AG09319 (cell line): ENCODE data around the gene CXCR5.

Source experiments
- DNase-seq: peaks from one replicate; pipeline ENCODE4 v3.0.0-alpha.2; 2010; ENCODE audit warnings: low read depth; ENCODE audit errors: extremely low read depth
- TF ChIP-seq, protein P1 (sequence below): IDR thresholded peaks from 2 replicates; pipeline ENCODE4 v1.5.1; 2011; ENCODE audit warnings: low read depth, mild to moderate bottlenecking, inconsistent platforms, low read length, moderate library complexity

CXCR5 gene

DNA sequence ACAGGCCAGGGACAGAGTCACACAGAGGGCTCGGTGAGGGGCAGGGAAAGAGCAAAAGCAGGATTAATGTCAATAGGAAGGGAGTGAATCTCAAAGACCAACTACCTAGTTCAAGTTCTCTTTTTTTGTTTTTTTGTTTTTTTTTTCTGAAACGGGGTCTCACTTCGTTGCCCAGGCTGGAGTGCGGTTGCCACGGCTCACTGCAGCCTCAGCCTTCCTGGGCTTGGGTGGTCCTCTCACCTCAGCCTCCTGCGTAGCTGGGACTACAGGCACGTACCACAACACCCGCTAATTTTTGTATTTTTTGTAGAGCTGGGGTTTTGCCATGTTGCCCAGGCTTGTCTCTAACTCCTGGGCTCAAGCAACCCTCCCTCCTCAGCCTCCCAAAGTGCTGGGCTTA is 51.7 kb downstream of the CXCR5 start:
- DNase-seq = no peak
- TF ChIP-seq, protein P1, sequence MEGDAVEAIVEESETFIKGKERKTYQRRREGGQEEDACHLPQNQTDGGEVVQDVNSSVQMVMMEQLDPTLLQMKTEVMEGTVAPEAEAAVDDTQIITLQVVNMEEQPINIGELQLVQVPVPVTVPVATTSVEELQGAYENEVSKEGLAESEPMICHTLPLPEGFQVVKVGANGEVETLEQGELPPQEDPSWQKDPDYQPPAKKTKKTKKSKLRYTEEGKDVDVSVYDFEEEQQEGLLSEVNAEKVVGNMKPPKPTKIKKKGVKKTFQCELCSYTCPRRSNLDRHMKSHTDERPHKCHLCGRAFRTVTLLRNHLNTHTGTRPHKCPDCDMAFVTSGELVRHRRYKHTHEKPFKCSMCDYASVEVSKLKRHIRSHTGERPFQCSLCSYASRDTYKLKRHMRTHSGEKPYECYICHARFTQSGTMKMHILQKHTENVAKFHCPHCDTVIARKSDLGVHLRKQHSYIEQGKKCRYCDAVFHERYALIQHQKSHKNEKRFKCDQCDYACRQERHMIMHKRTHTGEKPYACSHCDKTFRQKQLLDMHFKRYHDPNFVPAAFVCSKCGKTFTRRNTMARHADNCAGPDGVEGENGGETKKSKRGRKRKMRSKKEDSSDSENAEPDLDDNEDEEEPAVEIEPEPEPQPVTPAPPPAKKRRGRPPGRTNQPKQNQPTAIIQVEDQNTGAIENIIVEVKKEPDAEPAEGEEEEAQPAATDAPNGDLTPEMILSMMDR = no peak

DNA sequence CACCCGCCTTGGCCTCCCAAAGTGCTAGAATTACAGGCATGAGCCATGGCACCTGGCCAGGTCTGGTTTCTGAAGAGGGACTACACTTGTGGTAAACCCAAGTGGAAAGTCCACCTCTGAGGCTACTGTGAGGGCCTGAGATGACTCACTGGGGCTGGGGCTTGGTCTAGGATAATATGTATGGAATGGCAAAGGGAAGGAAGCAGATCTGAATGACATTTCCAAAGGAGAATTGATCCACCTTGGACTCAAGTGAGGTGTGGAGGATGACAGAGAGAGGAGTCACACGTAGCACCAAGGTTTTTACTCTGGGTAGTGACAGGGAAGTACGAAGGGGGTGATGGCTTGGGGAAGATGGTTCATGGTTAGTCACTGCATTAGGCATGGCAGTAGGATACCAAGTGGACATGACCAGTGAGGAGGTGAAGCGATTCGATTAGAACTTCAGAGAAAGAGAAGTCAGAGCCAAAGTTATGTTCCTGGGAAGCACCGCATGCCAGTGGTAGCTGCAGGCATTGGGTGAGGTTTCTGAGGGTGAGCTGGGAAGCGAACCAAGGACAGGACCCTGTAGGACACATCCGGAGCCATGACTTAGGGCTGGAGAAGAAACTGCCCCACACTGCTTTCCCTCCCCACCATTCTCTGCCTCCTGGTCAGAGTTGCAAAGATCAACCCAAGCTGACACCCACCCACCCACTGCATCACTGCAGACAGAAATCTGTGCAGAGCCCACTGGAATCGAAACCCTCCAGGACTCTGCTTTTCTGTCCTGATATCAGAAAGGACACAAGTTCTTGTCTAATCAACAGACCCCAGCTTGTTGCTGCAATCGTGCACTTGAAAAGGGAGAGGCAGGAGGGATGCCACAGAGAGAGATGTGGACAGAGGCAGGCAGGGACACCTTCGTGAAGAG is 55.1 kb downstream of the CXCR5 start:
- TF ChIP-seq, protein P1 = no peak
- DNase-seq = no peak

DNA sequence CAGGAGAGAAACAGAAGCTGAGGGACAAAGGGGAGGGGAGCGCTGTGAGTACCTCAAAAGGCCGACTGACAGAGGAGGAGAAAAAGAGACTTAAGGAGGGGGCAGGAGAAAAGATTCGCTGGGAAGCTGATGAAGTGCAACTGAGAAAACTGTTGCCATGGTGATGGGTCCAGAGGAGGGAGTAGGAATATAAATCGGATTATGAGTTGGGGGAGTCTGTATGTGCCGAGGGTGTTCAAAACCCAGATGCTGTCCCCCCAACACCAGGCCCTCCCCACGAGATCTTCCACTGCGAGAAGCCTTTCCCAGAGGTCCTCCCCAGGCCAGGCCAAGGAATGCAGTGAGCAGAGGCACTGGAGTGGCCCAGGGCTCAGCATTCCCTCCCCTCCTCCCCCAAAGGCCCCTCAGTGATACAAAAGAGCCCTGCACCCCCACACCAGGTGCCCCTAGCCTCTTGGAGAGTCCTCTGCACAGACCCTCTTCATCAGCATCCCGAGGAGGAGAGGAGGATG is 55.8 kb downstream of the CXCR5 start:
- DNase-seq = no peak
- TF ChIP-seq, protein P1 = no peak

DNA sequence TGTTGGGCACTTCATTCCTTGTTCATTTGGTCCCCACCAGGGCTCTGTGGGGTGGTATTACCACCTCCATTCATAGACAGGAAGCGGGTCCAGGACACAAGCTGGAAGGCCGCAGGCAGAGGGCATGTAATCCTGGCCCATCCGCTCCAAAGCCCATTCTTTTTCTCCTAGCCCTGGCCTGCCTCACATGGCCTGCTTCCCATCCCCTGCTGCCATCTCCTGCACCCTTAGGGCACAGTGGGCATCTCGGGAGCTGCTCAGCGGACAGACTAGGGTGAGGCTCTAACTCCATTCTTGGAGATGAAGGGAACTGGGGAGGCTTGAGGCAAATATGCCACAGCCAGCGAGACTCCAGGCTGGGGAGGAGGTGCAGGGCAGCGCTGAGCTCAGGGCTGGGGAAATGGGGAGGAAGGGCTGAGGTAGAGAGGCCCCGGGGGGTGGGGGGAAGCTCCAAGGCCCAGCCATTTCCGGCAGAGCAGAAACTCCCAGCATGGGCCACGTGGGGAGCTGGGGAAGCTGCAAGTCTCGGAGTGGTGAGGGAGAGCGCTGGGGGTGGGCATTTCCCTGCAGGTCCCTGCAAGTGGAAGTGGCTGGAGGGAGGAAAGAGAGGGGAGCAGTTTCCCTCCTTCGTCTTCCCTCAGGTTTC is 56.4 kb downstream of the CXCR5 start:
- TF ChIP-seq, protein P1 = no peak
- no peak for DNase-seq

DNA sequence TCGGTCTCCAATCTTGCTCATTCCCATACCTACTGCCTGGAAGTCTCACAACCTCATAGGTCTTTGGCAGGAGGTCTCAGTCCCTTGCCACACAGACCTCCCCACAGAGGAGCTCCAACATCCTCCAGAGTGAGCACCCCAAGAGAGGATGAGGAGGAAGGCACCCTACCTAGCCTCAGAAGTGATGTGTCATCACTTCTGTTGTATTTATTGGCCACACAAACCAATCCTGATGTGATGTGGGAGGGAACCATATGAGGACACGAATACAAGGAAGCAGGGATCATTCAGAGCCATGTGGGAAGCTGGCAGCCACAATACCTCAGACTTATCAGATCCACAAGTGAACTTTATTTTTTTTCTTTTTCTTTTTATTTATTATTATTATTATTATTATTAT is 63.4 kb downstream of the CXCR5 start:
- no peak for DNase-seq

More for the DNA sequence above, 63.4 kb downstream of the CXCR5 start:
- TF ChIP-seq, protein P1 = no peak
